ENCODE results near the gene RUFY4. TPM values are rescaled to one million over a fixed set of nuclear protein-coding genes. Genes with fewer than 3 reads are reported as not detected.

The RUFY4 gene
- total RNA-seq, 4 donors from 2014 or later: not detected

GRCh38 chr2:218129458-218130135, 60.5 kb downstream of the RUFY4 start:
- Histone ChIP-seq H3K4me1 (no peaks in the 10 kb centered on the region), H3K27me3 (no peaks in the 10 kb centered on the region), H3K36me3 (no peaks in the 10 kb centered on the region), H3K9me3 (no peaks in the 10 kb centered on the region), H3K4me3 (replicated peaks in 1 of 3) (no peak overlapping the region), H3K27ac (no peak overlapping the region)
- 61 to 65% methylated on average over 6 of the region's 6 CpGs for WGBS, 2 donors
- intact Hi-C loops (cut with DNase I): no loop called here
- TF ChIP-seq CTCF (IDR thresholded peaks at IDR 0.05): no peak
- TF ChIP-seq POLR2A (IDR thresholded peaks at IDR 0.05): no peak
- peak; percentile 44 to 48 for DNase-seq

- no peaks in the 10 kb centered on the region for H3K36me3 ChIP-seq
- intact Hi-C loops (cut with DNase I): no loop called here
- WGBS, 2 donors: 91 to 95% methylated on average over 2 of the region's 2 CpGs
- no peak overlapping the region for H3K4me3 ChIP-seq (replicated peaks in 1 of 3)
- no peaks in the 10 kb centered on the region for H3K27me3 ChIP-seq
- no peak overlapping the region for H3K27ac ChIP-seq
- DNase-seq: no peak
- H3K4me1 ChIP-seq: no peaks in the 10 kb centered on the region
- no peaks in the 10 kb centered on the region for H3K9me3 ChIP-seq
- no peak for TF ChIP-seq POLR2A (IDR thresholded peaks at IDR 0.05)
- TF ChIP-seq CTCF (IDR thresholded peaks at IDR 0.05): no peak
These were observed 61.3 kb downstream of the RUFY4 start for GRCh38 chr2:218130377-218130776.

GRCh38 chr2:218130822-218131221, 61.8 kb downstream of the RUFY4 start:
- intact Hi-C loops (cut with DNase I): no loop called here
- no peaks in the 10 kb centered on the region for H3K4me1 ChIP-seq
- DNase-seq: no peak
- H3K36me3 ChIP-seq: no peaks in the 10 kb centered on the region
- H3K27me3 ChIP-seq: no peaks in the 10 kb centered on the region
- TF ChIP-seq CTCF (IDR thresholded peaks at IDR 0.05) (no peak), POLR2A (IDR thresholded peaks at IDR 0.05) (no peak)
- H3K4me3 ChIP-seq (replicated peaks in 1 of 3): no peak overlapping the region
- H3K9me3 ChIP-seq: no peaks in the 10 kb centered on the region
- no peak overlapping the region for H3K27ac ChIP-seq

GRCh38 chr2:218137514-218137913, 68.5 kb downstream of the RUFY4 start:
- no peaks in the 10 kb centered on the region for H3K36me3 ChIP-seq
- 58 to 76% methylated on average over 2 to 3 of the region's 3 CpGs for WGBS, 2 donors
- no peak for DNase-seq
- TF ChIP-seq CTCF (IDR thresholded peaks at IDR 0.05) (no peak), POLR2A (IDR thresholded peaks at IDR 0.05) (no peak)
- no peaks in the 10 kb centered on the region for H3K9me3 ChIP-seq
- H3K4me3 ChIP-seq (replicated peaks in 1 of 3): no peak overlapping the region
- no peaks in the 10 kb centered on the region for H3K27me3 ChIP-seq
- intact Hi-C loops (cut with DNase I): no loop called here
- no peak overlapping the region for H3K27ac ChIP-seq
- H3K4me1 ChIP-seq: no peaks in the 10 kb centered on the region

- H3K36me3 ChIP-seq: no peaks in the 10 kb centered on the region
- intact Hi-C loops (cut with DNase I): no loop called here
- DNase-seq: no peak
- no peak overlapping the region for H3K4me3 ChIP-seq (replicated peaks in 1 of 3)
- no peaks in the 10 kb centered on the region for H3K27me3 ChIP-seq
- H3K4me1 ChIP-seq: no peaks in the 10 kb centered on the region
- TF ChIP-seq CTCF (IDR thresholded peaks at IDR 0.05) (no peak), POLR2A (IDR thresholded peaks at IDR 0.05) (no peak)
- H3K27ac ChIP-seq: no peak overlapping the region
- no peaks in the 10 kb centered on the region for H3K9me3 ChIP-seq
- WGBS, 2 donors: 55 to 56% methylated on average over 4 of the region's 4 CpGs
These were observed 69.0 kb downstream of the RUFY4 start for GRCh38 chr2:218138047-218138446.

Other genes starting within 250 kb of the RUFY4 start
- gene TNS1, start 66.3 kb upstream of the RUFY4 start, total RNA-seq: 100 to 1,000 TPM; 169 to 316 (median 229) TPM
- gene CXCR2, start 56.8 kb downstream of the RUFY4 start, total RNA-seq: under 1 TPM in 1 of 4 donors, not detected in 3; 0.59 TPM
- gene CXCR1, start 97.7 kb downstream of the RUFY4 start, total RNA-seq: under 1 TPM in 3 of 4 donors, not detected in 1; 0.13 to 0.50 (median 0.29) TPM
- 100 to 1,000 TPM; 157 to 219 (median 170) TPM for gene ARPC2, start 147.9 kb downstream of the RUFY4 start, total RNA-seq
- gene GPBAR1, start 191.8 kb downstream of the RUFY4 start, total RNA-seq: 1 to 10 TPM in 2 of 4 donors, under 1 TPM in 2; 0.63 to 2.1 (median 1.4) TPM
- 100 to 1,000 TPM in 3 of 4 donors, 10 to 100 TPM in 1; 86.9 to 175 (median 121) TPM for gene AAMP, start 200.9 kb downstream of the RUFY4 start, total RNA-seq
- gene PNKD, start 201.3 kb downstream of the RUFY4 start, total RNA-seq: 100 to 1,000 TPM in 1 of 4 donors, 10 to 100 TPM in 3; 57.0 to 110 (median 81.8) TPM
- gene TMBIM1, start 223.2 kb downstream of the RUFY4 start, total RNA-seq: 100 to 1,000 TPM; 272 to 341 (median 287) TPM

All from thyroid gland (tissue), 4 donors.